Measurements from ENCODE around the gene RNF213.

The RNF213 gene

GRCh38 chr17:80269405-80269807 lies 8.8 kb downstream of the RNF213 start:
- Histone ChIP-seq H2AFZ (ENCODE audit: low read length) (no peak overlapping the region), H3K4me1 (ENCODE audit: insufficient read depth, low read length, severe bottlenecking) (no peaks in the 10 kb centered on the region), H3K27ac (ENCODE audit: low read depth, low read length, poor library complexity, severe bottlenecking) (no peak overlapping the region), H3K36me3 (ENCODE audit: insufficient read depth, low read length) (0 out of 2 replicates have a peak, but pooled peaks cover 11% of the 10 kb centered on the region), H3K4me3 (ENCODE audit: low read depth, low read length, poor library complexity, severe bottlenecking) (no peak overlapping the region), H3K9me2 (ENCODE audit: low read depth, low read length) (no peaks in the 10 kb centered on the region), H3K27me3 (ENCODE audit: insufficient read depth, low read length) (no peaks in the 10 kb centered on the region), H3K9me3 (ENCODE audit: low read length) (no peaks in the 10 kb centered on the region), H3K4me2 (ENCODE audit: low read length) (no peak overlapping the region), H3K9ac (ENCODE audit: low read length) (no peak overlapping the region), H3K79me2 (ENCODE audit: insufficient read depth, low read length) (no peaks in the 10 kb centered on the region), H3F3A (ENCODE audit: insufficient read depth, low read length) (no peaks in the 10 kb centered on the region), H4K20me1 (ENCODE audit: insufficient read depth, low read length) (no peaks in the 10 kb centered on the region)
- TF ChIP-seq, protein P1, sequence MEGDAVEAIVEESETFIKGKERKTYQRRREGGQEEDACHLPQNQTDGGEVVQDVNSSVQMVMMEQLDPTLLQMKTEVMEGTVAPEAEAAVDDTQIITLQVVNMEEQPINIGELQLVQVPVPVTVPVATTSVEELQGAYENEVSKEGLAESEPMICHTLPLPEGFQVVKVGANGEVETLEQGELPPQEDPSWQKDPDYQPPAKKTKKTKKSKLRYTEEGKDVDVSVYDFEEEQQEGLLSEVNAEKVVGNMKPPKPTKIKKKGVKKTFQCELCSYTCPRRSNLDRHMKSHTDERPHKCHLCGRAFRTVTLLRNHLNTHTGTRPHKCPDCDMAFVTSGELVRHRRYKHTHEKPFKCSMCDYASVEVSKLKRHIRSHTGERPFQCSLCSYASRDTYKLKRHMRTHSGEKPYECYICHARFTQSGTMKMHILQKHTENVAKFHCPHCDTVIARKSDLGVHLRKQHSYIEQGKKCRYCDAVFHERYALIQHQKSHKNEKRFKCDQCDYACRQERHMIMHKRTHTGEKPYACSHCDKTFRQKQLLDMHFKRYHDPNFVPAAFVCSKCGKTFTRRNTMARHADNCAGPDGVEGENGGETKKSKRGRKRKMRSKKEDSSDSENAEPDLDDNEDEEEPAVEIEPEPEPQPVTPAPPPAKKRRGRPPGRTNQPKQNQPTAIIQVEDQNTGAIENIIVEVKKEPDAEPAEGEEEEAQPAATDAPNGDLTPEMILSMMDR (IDR thresholded peaks at IDR 0.05; ENCODE audit: low read length): no peak
- no peak for TF ChIP-seq EZH2 (IDR thresholded peaks at IDR 0.05; ENCODE audit: borderline replicate concordance, low read length)

DNA sequence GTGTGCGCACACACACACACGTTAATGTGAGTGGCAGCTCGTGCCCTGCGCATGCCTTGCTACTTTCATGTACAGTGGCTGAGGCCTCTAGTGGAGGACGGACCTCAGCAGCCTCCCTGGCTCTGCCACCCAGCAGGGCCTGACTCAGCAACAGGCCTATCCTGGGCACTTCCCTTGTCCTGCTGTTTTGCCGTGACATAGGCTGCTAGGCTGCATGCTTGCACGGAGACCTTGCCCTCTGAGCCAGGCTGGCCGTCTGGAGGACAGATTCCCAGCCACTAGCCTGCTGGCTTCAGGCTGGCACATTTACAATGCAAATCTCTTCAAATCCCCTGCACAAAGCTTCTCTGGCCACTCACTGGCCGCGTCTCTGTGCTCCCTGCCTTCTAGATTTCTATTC lies 9.5 kb downstream of the RNF213 start:
- H2AFZ ChIP-seq (ENCODE audit: low read length): no peak overlapping the region

DNA sequence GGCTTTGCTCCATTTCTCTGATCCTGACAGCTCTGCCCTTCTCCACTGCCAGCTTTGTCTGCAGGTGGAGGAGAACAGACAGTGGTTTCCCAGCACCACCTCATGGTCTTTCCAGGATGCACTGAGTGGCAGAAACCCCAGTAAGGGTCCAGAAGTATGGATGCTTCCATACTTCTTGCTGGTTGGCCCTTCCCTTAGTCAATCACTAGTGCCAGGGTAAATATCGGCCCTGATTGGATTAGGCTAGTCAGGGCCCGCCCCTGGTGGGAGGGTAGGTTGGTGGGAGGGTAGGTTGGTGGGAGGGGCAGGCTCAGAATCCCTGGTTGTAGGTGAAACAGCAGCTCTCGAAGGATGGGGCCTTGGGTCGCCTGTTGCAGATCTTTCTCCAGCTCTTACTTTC lies 10.2 kb downstream of the RNF213 start:
- no peaks in the 10 kb centered on the region for H3K27me3 ChIP-seq (ENCODE audit: insufficient read depth, low read length)
- no peak overlapping the region for H3K27ac ChIP-seq (ENCODE audit: low read depth, low read length, poor library complexity, severe bottlenecking)
- no peaks in the 10 kb centered on the region for H3K79me2 ChIP-seq (ENCODE audit: insufficient read depth, low read length)
- no peaks in the 10 kb centered on the region for H3K4me1 ChIP-seq (ENCODE audit: insufficient read depth, low read length, severe bottlenecking)
- no peaks in the 10 kb centered on the region for H3K9me2 ChIP-seq (ENCODE audit: low read depth, low read length)
- no peak overlapping the region for H3K9ac ChIP-seq (ENCODE audit: low read length)
- 0 out of 2 replicates have a peak, but pooled peaks cover 11% of the 10 kb centered on the region for H3K36me3 ChIP-seq (ENCODE audit: insufficient read depth, low read length)
- no peak overlapping the region for H3K4me3 ChIP-seq (ENCODE audit: low read depth, low read length, poor library complexity, severe bottlenecking)
- no peaks in the 10 kb centered on the region for H4K20me1 ChIP-seq (ENCODE audit: insufficient read depth, low read length)
- H2AFZ ChIP-seq (ENCODE audit: low read length): no peak overlapping the region
- no peak for TF ChIP-seq EZH2 (IDR thresholded peaks at IDR 0.05; ENCODE audit: borderline replicate concordance, low read length)
- TF ChIP-seq, protein P1 (IDR thresholded peaks at IDR 0.05; ENCODE audit: low read length): no peak
- H3F3A ChIP-seq (ENCODE audit: insufficient read depth, low read length): no peaks in the 10 kb centered on the region
- H3K4me2 ChIP-seq (ENCODE audit: low read length): no peak overlapping the region
- H3K9me3 ChIP-seq (ENCODE audit: low read length): no peaks in the 10 kb centered on the region

More for the DNA sequence above, 9.5 kb downstream of the RNF213 start:
- Histone ChIP-seq H3F3A (ENCODE audit: insufficient read depth, low read length) (no peaks in the 10 kb centered on the region), H3K4me1 (ENCODE audit: insufficient read depth, low read length, severe bottlenecking) (no peaks in the 10 kb centered on the region), H3K79me2 (ENCODE audit: insufficient read depth, low read length) (no peaks in the 10 kb centered on the region), H3K4me2 (ENCODE audit: low read length) (no peak overlapping the region), H3K27ac (ENCODE audit: low read depth, low read length, poor library complexity, severe bottlenecking) (no peak overlapping the region), H4K20me1 (ENCODE audit: insufficient read depth, low read length) (no peaks in the 10 kb centered on the region), H3K4me3 (ENCODE audit: low read depth, low read length, poor library complexity, severe bottlenecking) (no peak overlapping the region), H3K27me3 (ENCODE audit: insufficient read depth, low read length) (no peaks in the 10 kb centered on the region), H3K36me3 (ENCODE audit: insufficient read depth, low read length) (0 out of 2 replicates have a peak, but pooled peaks cover 11% of the 10 kb centered on the region), H3K9ac (ENCODE audit: low read length) (no peak overlapping the region), H3K9me3 (ENCODE audit: low read length) (no peaks in the 10 kb centered on the region), H3K9me2 (ENCODE audit: low read depth, low read length) (no peaks in the 10 kb centered on the region)
- TF ChIP-seq EZH2 (IDR thresholded peaks at IDR 0.05; ENCODE audit: borderline replicate concordance, low read length): no peak
- TF ChIP-seq, protein P1 (IDR thresholded peaks at IDR 0.05; ENCODE audit: low read length): no peak
